Measurements from ENCODE around the gene PRKCI. TPM values are rescaled to one million over a fixed set of nuclear protein-coding genes. Genes with fewer than 3 reads are reported as not detected.

The PRKCI gene
- total and polyA plus RNA-seq, 8 donors: 3.5 to 14.2 (median 10.3) TPM

DNA sequence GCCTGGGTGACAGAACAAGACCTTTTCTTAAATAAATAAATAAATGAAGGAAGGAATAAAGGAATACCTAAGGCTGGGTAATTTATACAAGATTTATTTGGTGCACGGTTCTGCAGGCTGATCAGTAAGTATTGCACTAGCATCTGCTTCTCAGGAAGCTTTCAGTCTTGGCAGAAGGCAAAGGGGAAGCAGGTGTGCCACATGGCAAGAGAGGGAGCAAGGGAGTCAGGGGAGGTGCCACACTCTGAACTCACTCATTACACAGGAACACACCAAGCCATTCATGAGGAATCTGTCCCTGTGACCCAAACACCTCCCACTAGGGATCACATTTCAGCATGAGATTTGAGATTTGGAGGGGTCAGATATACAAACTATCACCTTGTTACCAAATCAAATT is 56.4 kb downstream of the PRKCI start:
- FAIRE-seq (no peak), DNase-seq (no peak), ATAC-seq (no peak)
- 83 to 87% methylated on average over 1 of the region's 1 CpG for WGBS, 2 donors
- H3K4me3 ChIP-seq: no peak overlapping the region
- H3K9me3 ChIP-seq: no peaks in the 10 kb centered on the region
- no peaks in the 10 kb centered on the region for H3K4me1 ChIP-seq
- intact Hi-C loops (cut with DNase I): no loop called here
- no peaks in the 10 kb centered on the region for H3K36me3 ChIP-seq
- TF ChIP-seq, protein P1, sequence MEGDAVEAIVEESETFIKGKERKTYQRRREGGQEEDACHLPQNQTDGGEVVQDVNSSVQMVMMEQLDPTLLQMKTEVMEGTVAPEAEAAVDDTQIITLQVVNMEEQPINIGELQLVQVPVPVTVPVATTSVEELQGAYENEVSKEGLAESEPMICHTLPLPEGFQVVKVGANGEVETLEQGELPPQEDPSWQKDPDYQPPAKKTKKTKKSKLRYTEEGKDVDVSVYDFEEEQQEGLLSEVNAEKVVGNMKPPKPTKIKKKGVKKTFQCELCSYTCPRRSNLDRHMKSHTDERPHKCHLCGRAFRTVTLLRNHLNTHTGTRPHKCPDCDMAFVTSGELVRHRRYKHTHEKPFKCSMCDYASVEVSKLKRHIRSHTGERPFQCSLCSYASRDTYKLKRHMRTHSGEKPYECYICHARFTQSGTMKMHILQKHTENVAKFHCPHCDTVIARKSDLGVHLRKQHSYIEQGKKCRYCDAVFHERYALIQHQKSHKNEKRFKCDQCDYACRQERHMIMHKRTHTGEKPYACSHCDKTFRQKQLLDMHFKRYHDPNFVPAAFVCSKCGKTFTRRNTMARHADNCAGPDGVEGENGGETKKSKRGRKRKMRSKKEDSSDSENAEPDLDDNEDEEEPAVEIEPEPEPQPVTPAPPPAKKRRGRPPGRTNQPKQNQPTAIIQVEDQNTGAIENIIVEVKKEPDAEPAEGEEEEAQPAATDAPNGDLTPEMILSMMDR (IDR thresholded peaks at IDR 0.05): no peak
- H3K27ac ChIP-seq: no peak overlapping the region
- no peaks in the 10 kb centered on the region for H3K27me3 ChIP-seq

DNA sequence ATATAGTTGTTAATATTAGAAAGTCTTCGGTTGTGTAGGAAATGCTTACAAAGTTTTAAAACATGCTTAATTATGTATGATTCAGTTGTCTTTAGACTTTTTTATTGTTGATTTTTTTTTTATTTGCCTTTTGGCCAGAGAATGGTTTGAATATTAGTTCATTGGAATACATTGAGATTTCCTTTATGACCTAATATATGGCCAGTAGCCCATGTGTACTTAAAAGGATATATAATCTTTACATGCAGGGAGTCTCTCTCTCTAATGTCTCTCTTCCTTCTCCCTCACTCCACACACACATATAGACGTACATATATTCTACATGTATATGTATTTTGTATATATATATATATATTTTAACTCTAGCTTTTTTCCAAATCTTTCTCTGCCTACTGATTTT is 68.0 kb downstream of the PRKCI start:
- Histone ChIP-seq H3K27me3 (no peaks in the 10 kb centered on the region), H3K36me3 (no peaks in the 10 kb centered on the region), H3K27ac (no peak overlapping the region), H3K4me3 (no peak overlapping the region), H3K4me1 (no peaks in the 10 kb centered on the region), H3K9me3 (no peaks in the 10 kb centered on the region)
- ATAC-seq: no peak
- intact Hi-C loops (cut with DNase I): no loop called here
- FAIRE-seq: no peak
- 91 to 98% methylated on average over 2 of the region's 2 CpGs for WGBS, 2 donors
- no peak for DNase-seq
- TF ChIP-seq, protein P1 (IDR thresholded peaks at IDR 0.05): no peak

DNA sequence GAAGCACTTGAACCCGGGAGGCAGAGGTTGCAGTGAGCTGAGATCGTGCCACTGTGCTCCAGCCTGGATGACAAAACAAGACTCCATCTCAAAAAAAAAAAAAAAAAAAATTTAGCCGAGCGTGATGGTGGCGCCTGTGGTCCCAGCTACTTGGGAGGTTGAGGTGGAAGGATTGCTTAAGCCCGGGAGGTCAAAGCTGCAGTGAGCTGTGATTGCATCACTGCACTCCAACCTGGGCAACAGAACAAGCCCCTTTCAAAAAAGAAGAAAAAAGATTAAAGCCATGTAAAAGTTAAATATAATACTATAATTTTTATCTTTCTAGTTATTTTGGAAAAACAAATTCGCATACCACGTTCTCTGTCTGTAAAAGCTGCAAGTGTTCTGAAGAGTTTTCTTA is 73.4 kb downstream of the PRKCI start:
- DNase-seq: no peak
- Histone ChIP-seq H3K36me3 (peaks cover 0 to 12% (median 0%) of the 10 kb centered on the region in 3 donors), H3K9me3 (no peaks in the 10 kb centered on the region), H3K27me3 (no peaks in the 10 kb centered on the region), H3K4me3 (no peak overlapping the region), H3K4me1 (no peaks in the 10 kb centered on the region), H3K27ac (no peak overlapping the region)
- intact Hi-C loops (cut with DNase I): no loop called here
- TF ChIP-seq, protein P1 (IDR thresholded peaks at IDR 0.05): no peak
- FAIRE-seq: no peak
- no peak for ATAC-seq
- WGBS, 2 donors: 91 to 95% methylated on average over 8 of the region's 8 CpGs

- TF ChIP-seq, protein P1 (IDR thresholded peaks at IDR 0.05): no peak
- no peak overlapping the region for H3K27ac ChIP-seq
- no peak overlapping the region for H3K4me3 ChIP-seq
- H3K36me3 ChIP-seq: peaks cover 0 to 12% (median 0%) of the 10 kb centered on the region in 3 donors
- no peaks in the 10 kb centered on the region for H3K27me3 ChIP-seq
- intact Hi-C loops (cut with DNase I): no loop called here
- no peaks in the 10 kb centered on the region for H3K9me3 ChIP-seq
- ATAC-seq (no peak), FAIRE-seq (no peak), DNase-seq (no peak)
- H3K4me1 ChIP-seq: no peaks in the 10 kb centered on the region
Measured at GRCh38 chr3:170296703-170297102, 74.5 kb downstream of the PRKCI start.

- no peak overlapping the region for H3K27ac ChIP-seq
- H3K9me3 ChIP-seq: no peaks in the 10 kb centered on the region
- TF ChIP-seq, protein P1 (IDR thresholded peaks at IDR 0.05): no peak
- H3K4me3 ChIP-seq: no peak overlapping the region
- ATAC-seq: no peak
- H3K4me1 ChIP-seq: no peaks in the 10 kb centered on the region
- no peak for DNase-seq
- no peak for FAIRE-seq
- intact Hi-C loops (cut with DNase I): no loop called here
- peaks cover 0 to 12% (median 0%) of the 10 kb centered on the region in 3 donors for H3K36me3 ChIP-seq
- WGBS, 2 donors: 52 to 53% methylated on average over 3 of the region's 3 CpGs
- no peaks in the 10 kb centered on the region for H3K27me3 ChIP-seq
Measured at GRCh38 chr3:170301405-170301804, 79.2 kb downstream of the PRKCI start.
